Thyroid gland (tissue), 4 donors: Measurements from ENCODE around the gene NDUFS4. TPM values are rescaled to one million over a fixed set of nuclear protein-coding genes. Genes with fewer than 3 reads are reported as not detected.

Source experiments
- DNase-seq, 2 donors: peaks; one replicate each; pipeline ENCODE4 v3.0.0-alpha.2; 2019
- H3K27ac ChIP-seq, 3 donors: fragments of 200-600 bp; sonication (generic); 1 replicate in 2 of 3; 2 replicates in 1 of 3; pipeline ENCODE4 v1.5.1; 2016 to 2019; ENCODE audit warnings: mild to moderate bottlenecking in 1 of 3, moderate library complexity in 1 of 3
- H3K27me3 ChIP-seq: fragments of 200-600 bp; sonication (generic); one replicate; pipeline ENCODE4 v1.5.1; 2019
- H3K36me3 ChIP-seq, 2 donors: fragments of 200-600 bp; sonication (generic); one replicate each; pipeline ENCODE4 v1.5.1; 2016 to 2019
- H3K4me1 ChIP-seq, 2 donors: fragments of 200-600 bp; sonication (generic); one replicate each; pipeline ENCODE4 v1.5.1; 2017 to 2019
- H3K4me3 ChIP-seq, 3 donors: fragments of 200-600 bp; sonication (generic); replicated peaks in 1 of 3; 1 replicate in 2 of 3; 2 replicates in 1 of 3; pipeline ENCODE4 v1.5.1; 2016; ENCODE audit warnings: mild to moderate bottlenecking in 1 of 3
- H3K9me3 ChIP-seq: fragments of 200-600 bp; sonication (generic); one replicate; pipeline ENCODE4 v1.5.1; 2017
- POLR2A ChIP-seq, 2 donors: fragments of 450-650 bp; IDR thresholded peaks; one replicate each; pipeline ENCODE4 v1.6.1; 2017; ENCODE audit warnings: antibody characterized with exemption in 2 of 2, mild to moderate bottlenecking in 2 of 2, moderate library complexity in 1 of 2
- WGBS, 2 donors: methylation state at CpG; one replicate each; pipeline ENCODE4 v1.1.5; 2017; 5-methylcytosine and 5-hydroxymethylcytosine counted together
- intact Hi-C: fragments of 100-400 bp; cut with DNase I; formaldehyde crosslinking; loops from one replicate; pipeline ENCODE4 v1.15.1; 2023
- total RNA-seq, 4 donors: library from RNA; depleted of rRNA; stranded (reverse); fragments of >200 nt; gene quantifications; one replicate each; pipeline ENCODE4 v1.2.3, GENCODE V29; 2016
- TF ChIP-seq, protein P1 (sequence below), 6 experiments: fragments of 200-600 bp in 3 of 6; fragments of 450-650 bp in 3 of 6; sonication (generic) in 3 of 6; IDR thresholded peaks; one replicate each; pipeline ENCODE4 v1.5.1; 2016 to 2019; ENCODE audit warnings: antibody characterized with exemption in 6 of 6, mild to moderate bottlenecking in 2 of 6, inconsistent platforms in 1 of 6, moderate library complexity in 1 of 6

The NDUFS4 gene
- total RNA-seq, 4 donors from 2014 or later, result 77.9 to 145 (median 102) TPM

DNA sequence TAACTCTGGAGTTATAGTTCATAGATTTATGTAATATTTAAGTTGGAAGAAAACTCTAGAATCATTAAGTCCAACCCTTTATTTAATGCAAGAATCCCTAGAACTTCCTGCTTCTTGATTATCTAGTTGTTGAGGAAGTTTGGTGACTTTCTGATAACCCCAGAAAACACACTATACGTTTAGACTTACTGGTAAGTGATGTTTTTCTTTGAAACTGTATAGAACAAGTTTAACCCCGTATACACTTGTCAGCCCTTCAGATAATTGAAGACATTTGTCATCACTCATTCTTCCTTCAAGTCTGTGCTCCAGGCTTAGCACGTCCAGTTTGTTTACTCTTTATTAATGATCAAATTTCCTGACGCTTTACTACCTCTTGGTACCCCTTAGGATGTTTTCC, 9.0 kb downstream of the NDUFS4 start:
- no peak for DNase-seq
- Histone ChIP-seq H3K4me1 (no peaks in the 10 kb centered on the region), H3K27me3 (no peaks in the 10 kb centered on the region), H3K9me3 (no peaks in the 10 kb centered on the region), H3K36me3 (no peaks in the 10 kb centered on the region), H3K27ac (no peak overlapping the region), H3K4me3 (no peak overlapping the region)
- TF ChIP-seq, protein P1, sequence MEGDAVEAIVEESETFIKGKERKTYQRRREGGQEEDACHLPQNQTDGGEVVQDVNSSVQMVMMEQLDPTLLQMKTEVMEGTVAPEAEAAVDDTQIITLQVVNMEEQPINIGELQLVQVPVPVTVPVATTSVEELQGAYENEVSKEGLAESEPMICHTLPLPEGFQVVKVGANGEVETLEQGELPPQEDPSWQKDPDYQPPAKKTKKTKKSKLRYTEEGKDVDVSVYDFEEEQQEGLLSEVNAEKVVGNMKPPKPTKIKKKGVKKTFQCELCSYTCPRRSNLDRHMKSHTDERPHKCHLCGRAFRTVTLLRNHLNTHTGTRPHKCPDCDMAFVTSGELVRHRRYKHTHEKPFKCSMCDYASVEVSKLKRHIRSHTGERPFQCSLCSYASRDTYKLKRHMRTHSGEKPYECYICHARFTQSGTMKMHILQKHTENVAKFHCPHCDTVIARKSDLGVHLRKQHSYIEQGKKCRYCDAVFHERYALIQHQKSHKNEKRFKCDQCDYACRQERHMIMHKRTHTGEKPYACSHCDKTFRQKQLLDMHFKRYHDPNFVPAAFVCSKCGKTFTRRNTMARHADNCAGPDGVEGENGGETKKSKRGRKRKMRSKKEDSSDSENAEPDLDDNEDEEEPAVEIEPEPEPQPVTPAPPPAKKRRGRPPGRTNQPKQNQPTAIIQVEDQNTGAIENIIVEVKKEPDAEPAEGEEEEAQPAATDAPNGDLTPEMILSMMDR (IDR thresholded peaks at IDR 0.05), result no peak
- TF ChIP-seq POLR2A (IDR thresholded peaks at IDR 0.05), result no peak
- WGBS, 2 donors, result 74 to 76% methylated on average over 4 of the region's 4 CpGs
- intact Hi-C loops, result no loop called here

DNA sequence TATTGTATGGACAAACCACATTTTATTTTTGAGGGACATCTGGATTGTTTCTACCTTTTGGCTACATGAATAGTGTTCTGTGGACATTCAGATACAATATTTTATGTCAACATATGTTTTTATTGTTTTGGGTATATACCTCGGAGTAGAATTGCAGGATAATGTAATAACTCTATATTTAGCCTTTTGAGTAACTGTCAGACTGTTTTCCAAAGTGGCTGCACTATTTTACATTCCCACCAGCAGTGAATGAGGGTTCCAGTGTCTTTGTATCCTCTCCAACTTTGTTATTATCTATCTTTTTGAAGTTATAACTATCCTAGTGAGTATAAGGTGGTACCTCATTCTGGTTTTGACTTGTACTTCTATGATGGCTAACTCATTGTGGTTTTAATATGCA, 11.0 kb downstream of the NDUFS4 start:
- WGBS, 2 donors, result 82 to 87% methylated on average over 1 of the region's 1 CpG
- H3K9me3 ChIP-seq, result no peaks in the 10 kb centered on the region
- no peaks in the 10 kb centered on the region for H3K27me3 ChIP-seq
- no peak overlapping the region for H3K27ac ChIP-seq
- DNase-seq, result no peak
- H3K4me1 ChIP-seq, result no peaks in the 10 kb centered on the region
- TF ChIP-seq, protein P1 (IDR thresholded peaks at IDR 0.05), result no peak
- TF ChIP-seq POLR2A (IDR thresholded peaks at IDR 0.05), result no peak
- H3K36me3 ChIP-seq, result no peaks in the 10 kb centered on the region
- H3K4me3 ChIP-seq, result no peak overlapping the region
- intact Hi-C loops, result no loop called here

DNA sequence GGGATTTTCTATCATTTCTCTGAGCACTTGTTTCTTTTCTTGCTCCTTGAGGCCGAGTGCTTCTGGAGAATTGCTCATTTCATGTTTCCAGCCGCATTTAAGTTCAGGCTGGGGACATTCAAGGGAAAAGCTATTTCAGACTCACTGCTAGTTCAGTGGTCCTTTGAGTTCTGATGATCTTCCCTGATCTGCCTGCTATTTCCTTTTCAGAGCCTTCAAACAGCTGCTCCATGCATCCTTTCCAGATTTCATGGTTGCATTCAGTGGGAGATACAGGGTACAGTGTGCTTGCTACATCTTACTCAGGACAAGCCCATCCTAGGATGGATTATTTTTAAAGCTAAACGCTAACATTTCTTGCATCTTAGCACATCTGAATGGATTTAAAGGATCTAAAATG, 14.7 kb downstream of the NDUFS4 start:
- H3K27ac ChIP-seq, result no peak overlapping the region
- TF ChIP-seq POLR2A (IDR thresholded peaks at IDR 0.05), result no peak
- TF ChIP-seq, protein P1 (IDR thresholded peaks at IDR 0.05), result no peak
- intact Hi-C loops, result no loop called here
- H3K36me3 ChIP-seq, result no peaks in the 10 kb centered on the region
- H3K4me1 ChIP-seq, result no peaks in the 10 kb centered on the region
- no peaks in the 10 kb centered on the region for H3K27me3 ChIP-seq
- no peak overlapping the region for H3K4me3 ChIP-seq
- WGBS, 2 donors, result 71 to 79% methylated on average over 3 of the region's 3 CpGs
- DNase-seq, result no peak
- no peaks in the 10 kb centered on the region for H3K9me3 ChIP-seq

DNA sequence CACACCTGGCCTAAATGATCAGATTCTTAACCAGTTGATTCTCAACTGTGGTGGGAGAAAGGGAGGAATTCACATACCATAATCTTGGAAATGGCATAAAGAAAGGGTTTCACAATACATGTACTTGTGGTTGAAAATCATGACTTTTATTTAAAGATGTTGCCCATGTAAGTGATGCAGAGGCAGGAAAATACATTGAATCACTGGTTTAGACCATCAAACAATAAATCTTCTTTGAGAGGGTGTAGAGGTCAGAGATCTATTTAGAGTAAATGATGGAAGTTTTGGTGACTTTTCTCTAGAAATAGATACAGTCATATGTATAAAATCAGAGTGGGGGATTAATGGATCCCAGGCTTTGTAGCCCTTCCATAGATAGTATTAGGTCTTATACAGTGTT, 15.4 kb downstream of the NDUFS4 start:
- intact Hi-C loops, result no loop called here
- Histone ChIP-seq H3K4me3 (no peak overlapping the region), H3K9me3 (no peaks in the 10 kb centered on the region), H3K4me1 (no peaks in the 10 kb centered on the region), H3K27ac (no peak overlapping the region), H3K27me3 (no peaks in the 10 kb centered on the region), H3K36me3 (no peaks in the 10 kb centered on the region)
- TF ChIP-seq, protein P1 (IDR thresholded peaks at IDR 0.05), result no peak
- TF ChIP-seq POLR2A (IDR thresholded peaks at IDR 0.05), result no peak
- no peak for DNase-seq

DNA sequence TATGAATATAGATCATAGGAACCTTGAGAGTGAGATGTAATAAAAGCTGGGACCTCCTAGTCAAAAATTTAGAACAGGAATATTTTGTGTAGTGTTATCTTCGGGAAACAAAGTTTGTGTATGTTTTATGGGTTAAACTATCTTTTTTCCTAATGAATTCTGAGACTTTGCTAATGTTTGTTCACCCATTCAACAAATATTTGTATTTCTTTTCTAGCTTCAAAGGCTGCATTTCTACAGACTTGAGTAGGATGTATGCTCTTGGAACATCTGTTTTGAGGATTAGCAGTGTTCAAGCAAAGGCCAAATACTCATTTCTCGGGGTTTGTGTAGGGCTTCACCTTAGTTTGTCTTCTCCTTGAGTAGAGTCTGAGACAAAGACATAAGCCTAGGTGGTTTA, 16.2 kb downstream of the NDUFS4 start:
- TF ChIP-seq, protein P1 (IDR thresholded peaks at IDR 0.05), result no peak
- no peak for TF ChIP-seq POLR2A (IDR thresholded peaks at IDR 0.05)
- no peaks in the 10 kb centered on the region for H3K27me3 ChIP-seq
- DNase-seq, result no peak
- no peaks in the 10 kb centered on the region for H3K4me1 ChIP-seq
- intact Hi-C loops, result no loop called here
- 71 to 81% methylated on average over 2 of the region's 2 CpGs for WGBS, 2 donors
- H3K9me3 ChIP-seq, result no peaks in the 10 kb centered on the region
- H3K27ac ChIP-seq, result no peak overlapping the region
- H3K4me3 ChIP-seq, result no peak overlapping the region
- H3K36me3 ChIP-seq, result no peaks in the 10 kb centered on the region
